ENCODE results near the gene SLC9A6. TPM values are rescaled to one million over a fixed set of nuclear protein-coding genes. Genes with fewer than 3 reads are reported as not detected.

Gene SLC9A6
- total RNA-seq, 1 donor from 2014 or later, result 15.8 TPM

GRCh38 chrX:136015016-136015415 is 29.8 kb downstream of the SLC9A6 start:
- Mint-ChIP-seq H3K9me3 (no peaks in the 10 kb centered on the region), H3K27me3 (no peaks in the 10 kb centered on the region), H3K36me3 (peaks cover 14% of the 10 kb centered on the region), H3K4me1 (ENCODE audit: unreplicated experiment) (no peaks in the 10 kb centered on the region), H3K4me3 (no peak overlapping the region), H3K27ac (no peak overlapping the region)
- TF ChIP-seq, protein P1, sequence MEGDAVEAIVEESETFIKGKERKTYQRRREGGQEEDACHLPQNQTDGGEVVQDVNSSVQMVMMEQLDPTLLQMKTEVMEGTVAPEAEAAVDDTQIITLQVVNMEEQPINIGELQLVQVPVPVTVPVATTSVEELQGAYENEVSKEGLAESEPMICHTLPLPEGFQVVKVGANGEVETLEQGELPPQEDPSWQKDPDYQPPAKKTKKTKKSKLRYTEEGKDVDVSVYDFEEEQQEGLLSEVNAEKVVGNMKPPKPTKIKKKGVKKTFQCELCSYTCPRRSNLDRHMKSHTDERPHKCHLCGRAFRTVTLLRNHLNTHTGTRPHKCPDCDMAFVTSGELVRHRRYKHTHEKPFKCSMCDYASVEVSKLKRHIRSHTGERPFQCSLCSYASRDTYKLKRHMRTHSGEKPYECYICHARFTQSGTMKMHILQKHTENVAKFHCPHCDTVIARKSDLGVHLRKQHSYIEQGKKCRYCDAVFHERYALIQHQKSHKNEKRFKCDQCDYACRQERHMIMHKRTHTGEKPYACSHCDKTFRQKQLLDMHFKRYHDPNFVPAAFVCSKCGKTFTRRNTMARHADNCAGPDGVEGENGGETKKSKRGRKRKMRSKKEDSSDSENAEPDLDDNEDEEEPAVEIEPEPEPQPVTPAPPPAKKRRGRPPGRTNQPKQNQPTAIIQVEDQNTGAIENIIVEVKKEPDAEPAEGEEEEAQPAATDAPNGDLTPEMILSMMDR (conservative IDR thresholded peaks at IDR 0.05), result no peak
- DNase-seq (ENCODE audit: extremely low spot score, unreplicated experiment), result no peak

GRCh38 chrX:136016881-136017280 is 31.6 kb downstream of the SLC9A6 start:
- Mint-ChIP-seq H3K27ac (no peak overlapping the region), H3K36me3 (peaks cover 15% of the 10 kb centered on the region), H3K9me3 (no peaks in the 10 kb centered on the region), H3K4me3 (no peak overlapping the region), H3K27me3 (no peaks in the 10 kb centered on the region), H3K4me1 (ENCODE audit: unreplicated experiment) (no peaks in the 10 kb centered on the region)
- DNase-seq (ENCODE audit: extremely low spot score, unreplicated experiment), result no peak
- TF ChIP-seq, protein P1 (conservative IDR thresholded peaks at IDR 0.05), result no peak

GRCh38 chrX:136019226-136019625 is 34.0 kb downstream of the SLC9A6 start:
- no peak for DNase-seq (ENCODE audit: extremely low spot score, unreplicated experiment)
- Mint-ChIP-seq H3K27me3 (no peaks in the 10 kb centered on the region), H3K27ac (no peak overlapping the region), H3K9me3 (no peaks in the 10 kb centered on the region), H3K4me1 (ENCODE audit: unreplicated experiment) (no peaks in the 10 kb centered on the region), H3K36me3 (peaks cover 15% of the 10 kb centered on the region), H3K4me3 (no peak overlapping the region)
- TF ChIP-seq, protein P1 (conservative IDR thresholded peaks at IDR 0.05), result no peak

DNA sequence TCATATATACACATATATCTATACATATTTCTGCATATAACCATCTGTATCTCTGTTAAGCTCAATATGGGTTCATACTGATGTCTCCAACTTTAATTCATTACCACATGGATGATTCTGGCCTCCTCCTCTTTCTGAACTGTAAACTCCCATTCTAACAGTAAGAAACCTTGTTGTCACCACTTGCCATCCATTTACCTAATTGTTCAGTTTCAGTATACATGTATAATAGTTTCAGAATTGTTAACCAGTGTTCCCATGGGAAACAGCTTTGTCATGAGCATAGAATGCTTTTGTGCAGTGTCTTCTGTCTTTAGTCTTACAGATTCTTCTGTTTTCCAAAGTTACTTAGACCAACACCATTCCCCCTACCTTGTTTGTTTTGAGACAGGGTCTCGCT is 35.9 kb downstream of the SLC9A6 start:
- no peak overlapping the region for H3K27ac Mint-ChIP-seq
- peaks cover 15% of the 10 kb centered on the region for H3K36me3 Mint-ChIP-seq
- DNase-seq (ENCODE audit: extremely low spot score, unreplicated experiment), result no peak
- H3K4me3 Mint-ChIP-seq, result no peak overlapping the region
- no peaks in the 10 kb centered on the region for H3K9me3 Mint-ChIP-seq
- no peaks in the 10 kb centered on the region for H3K4me1 Mint-ChIP-seq (ENCODE audit: unreplicated experiment)
- H3K27me3 Mint-ChIP-seq, result no peaks in the 10 kb centered on the region
- TF ChIP-seq, protein P1 (conservative IDR thresholded peaks at IDR 0.05), result no peak

GRCh38 chrX:136021903-136022302 is 36.7 kb downstream of the SLC9A6 start:
- H3K9me3 Mint-ChIP-seq, result no peaks in the 10 kb centered on the region
- peaks cover 15% of the 10 kb centered on the region for H3K36me3 Mint-ChIP-seq
- TF ChIP-seq, protein P1 (conservative IDR thresholded peaks at IDR 0.05), result no peak
- DNase-seq (ENCODE audit: extremely low spot score, unreplicated experiment), result no peak
- no peaks in the 10 kb centered on the region for H3K27me3 Mint-ChIP-seq
- H3K4me3 Mint-ChIP-seq, result no peak overlapping the region
- no peak overlapping the region for H3K27ac Mint-ChIP-seq
- H3K4me1 Mint-ChIP-seq (ENCODE audit: unreplicated experiment), result no peaks in the 10 kb centered on the region

DNA sequence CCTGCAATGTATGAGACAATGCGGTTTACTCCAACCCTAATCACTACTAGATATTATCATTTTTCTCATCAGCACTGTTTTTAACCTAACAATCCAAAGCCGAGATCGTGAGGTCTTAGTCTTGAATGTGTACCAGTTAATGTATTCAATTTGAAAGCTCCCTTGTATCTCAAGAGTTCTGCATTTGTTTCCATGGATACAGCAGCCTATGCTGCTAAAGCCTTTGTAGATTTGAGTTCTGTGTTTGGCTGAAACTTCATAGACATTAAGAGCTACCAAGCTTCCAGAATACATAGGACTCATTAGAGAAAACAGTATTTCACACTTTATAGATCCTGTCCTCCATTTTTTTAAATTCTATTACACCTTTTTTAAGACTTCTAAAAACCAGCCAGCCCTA is 39.9 kb downstream of the SLC9A6 start:
- H3K36me3 Mint-ChIP-seq, result peaks cover under 1% of the 10 kb centered on the region
- H3K27me3 Mint-ChIP-seq, result no peaks in the 10 kb centered on the region
- H3K4me1 Mint-ChIP-seq (ENCODE audit: unreplicated experiment), result no peaks in the 10 kb centered on the region
- no peak overlapping the region for H3K27ac Mint-ChIP-seq
- no peaks in the 10 kb centered on the region for H3K9me3 Mint-ChIP-seq
- TF ChIP-seq, protein P1 (conservative IDR thresholded peaks at IDR 0.05), result no peak
- DNase-seq (ENCODE audit: extremely low spot score, unreplicated experiment), result no peak
- no peak overlapping the region for H3K4me3 Mint-ChIP-seq
